Activated naive CD4-positive, alpha-beta T cell treated with anti-CD3 and anti-CD28 coated beads for 36 hours (primary cell): Measurements from ENCODE around the gene ADAMTSL2. TPM values are rescaled to one million over a fixed set of nuclear protein-coding genes. Genes with fewer than 3 reads are reported as not detected.

Source experiments
- CTCF ChIA-PET: fragments of 350-600 bp; sonication (Branson Sonifier 250); formaldehyde crosslinking; loops from one replicate; lab custom pipeline; 2021; ENCODE audit warnings: antibody characterized with exemption; lab: Charles Lee
- DNase-seq: peaks from one replicate; pipeline ENCODE4 v3.0.0-alpha.2; 2020
- H3K27ac Mint-ChIP-seq: one replicate; pipeline ENCODE4 v1.8.0; 2021; ENCODE audit warnings: mild to moderate bottlenecking, mixed read lengths
- H3K27me3 Mint-ChIP-seq: one replicate; pipeline ENCODE4 v1.8.0; 2021; ENCODE audit warnings: low read depth, mixed read lengths
- H3K36me3 Mint-ChIP-seq: one replicate; pipeline ENCODE4 v1.8.0; 2021; ENCODE audit warnings: low read depth, mixed read lengths
- H3K4me1 Mint-ChIP-seq: one replicate; pipeline ENCODE4 v1.8.0; 2021; ENCODE audit warnings: low read depth, mixed read lengths
- H3K4me3 Mint-ChIP-seq: one replicate; pipeline ENCODE4 v1.8.0; 2021; ENCODE audit warnings: mild to moderate bottlenecking, moderate library complexity, mixed read lengths
- H3K9me3 Mint-ChIP-seq: one replicate; pipeline ENCODE4 v1.8.0; 2021; ENCODE audit warnings: mixed read lengths
- intact Hi-C: fragments of 100-400 bp; cut with micrococcal nuclease; formaldehyde crosslinking; loops from one replicate; pipeline ENCODE4 v1.15.1; 2023
- total RNA-seq, 2 experiments: library from RNA; stranded (reverse); gene quantifications; one replicate each; pipeline ENCODE4 v1.2.3, GENCODE V29; 2021

Gene ADAMTSL2
- total RNA-seq, 2 experiments from 2014 or later: 0.14 to 0.17 TPM

DNA sequence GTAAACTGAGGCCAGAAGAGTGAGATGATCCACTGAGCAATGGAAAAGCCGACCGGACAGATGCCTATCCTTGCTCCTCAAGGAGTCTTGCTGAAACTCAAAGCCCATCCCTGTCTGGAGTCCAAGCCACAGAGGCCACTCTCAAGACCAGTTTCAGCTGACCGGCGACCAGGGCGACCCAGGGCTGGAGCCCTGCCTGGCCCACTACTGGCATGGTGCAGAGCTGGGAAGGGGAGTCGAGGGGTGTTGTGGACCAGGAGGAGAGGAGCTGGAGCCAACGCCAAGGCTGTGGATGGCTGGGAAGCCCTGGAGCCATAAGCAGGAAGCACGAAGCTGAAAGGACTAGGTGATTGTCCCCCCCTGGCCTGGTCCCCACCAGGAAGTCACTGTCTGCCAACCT, 52.5 kb downstream of the ADAMTSL2 start:
- H3K9me3 Mint-ChIP-seq: peaks cover 2% of the 10 kb centered on the region
- peaks cover 24% of the 10 kb centered on the region for H3K27me3 Mint-ChIP-seq
- CTCF ChIA-PET: interaction anchor here (0.5 kb wide), 1 partner anchor 33 kb away, joined by 4 read pairs; no protein-coding TSS in a partner anchor
- H3K36me3 Mint-ChIP-seq: no peaks in the 10 kb centered on the region
- peaks cover 9% of the 10 kb centered on the region for H3K4me1 Mint-ChIP-seq
- no peak for DNase-seq
- no peak overlapping the region for H3K4me3 Mint-ChIP-seq
- intact Hi-C loops: loop anchor here (10.0 kb wide), 1 partner anchor 118 kb away; no protein-coding TSS in a partner anchor
- no peak overlapping the region for H3K27ac Mint-ChIP-seq

DNA sequence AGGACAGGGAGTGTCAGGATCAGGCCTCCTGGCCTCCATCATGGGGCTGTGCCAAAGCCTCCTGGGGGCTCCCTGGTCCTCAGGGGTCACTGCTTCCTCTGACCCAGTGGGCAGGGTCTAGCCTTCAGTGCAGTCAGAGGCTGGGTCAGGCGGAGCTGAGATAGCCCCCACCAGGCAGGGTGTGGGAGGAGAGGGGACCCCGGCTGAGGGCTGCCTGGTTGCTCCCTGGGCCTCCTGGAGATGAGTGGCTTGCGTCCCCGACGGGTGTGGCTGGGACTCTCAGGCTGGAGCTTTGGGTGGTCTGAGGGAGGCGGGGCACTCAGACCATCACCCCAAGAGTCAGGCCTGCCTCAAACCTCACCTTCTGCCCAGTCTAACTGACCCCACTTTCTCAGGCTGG, 53.0 kb downstream of the ADAMTSL2 start:
- Mint-ChIP-seq H3K27ac (no peak overlapping the region), H3K4me3 (no peak overlapping the region), H3K27me3 (peaks cover 20% of the 10 kb centered on the region), H3K4me1 (peaks cover 9% of the 10 kb centered on the region), H3K9me3 (peaks cover 2% of the 10 kb centered on the region), H3K36me3 (no peaks in the 10 kb centered on the region)
- intact Hi-C loops: loop anchor here (10.0 kb wide), 1 partner anchor 117 kb away; no protein-coding TSS in a partner anchor
- CTCF ChIA-PET: interaction anchor here (0.5 kb wide), 1 partner anchor 33 kb away, joined by 4 read pairs; no protein-coding TSS in a partner anchor
- DNase-seq: no peak

DNA sequence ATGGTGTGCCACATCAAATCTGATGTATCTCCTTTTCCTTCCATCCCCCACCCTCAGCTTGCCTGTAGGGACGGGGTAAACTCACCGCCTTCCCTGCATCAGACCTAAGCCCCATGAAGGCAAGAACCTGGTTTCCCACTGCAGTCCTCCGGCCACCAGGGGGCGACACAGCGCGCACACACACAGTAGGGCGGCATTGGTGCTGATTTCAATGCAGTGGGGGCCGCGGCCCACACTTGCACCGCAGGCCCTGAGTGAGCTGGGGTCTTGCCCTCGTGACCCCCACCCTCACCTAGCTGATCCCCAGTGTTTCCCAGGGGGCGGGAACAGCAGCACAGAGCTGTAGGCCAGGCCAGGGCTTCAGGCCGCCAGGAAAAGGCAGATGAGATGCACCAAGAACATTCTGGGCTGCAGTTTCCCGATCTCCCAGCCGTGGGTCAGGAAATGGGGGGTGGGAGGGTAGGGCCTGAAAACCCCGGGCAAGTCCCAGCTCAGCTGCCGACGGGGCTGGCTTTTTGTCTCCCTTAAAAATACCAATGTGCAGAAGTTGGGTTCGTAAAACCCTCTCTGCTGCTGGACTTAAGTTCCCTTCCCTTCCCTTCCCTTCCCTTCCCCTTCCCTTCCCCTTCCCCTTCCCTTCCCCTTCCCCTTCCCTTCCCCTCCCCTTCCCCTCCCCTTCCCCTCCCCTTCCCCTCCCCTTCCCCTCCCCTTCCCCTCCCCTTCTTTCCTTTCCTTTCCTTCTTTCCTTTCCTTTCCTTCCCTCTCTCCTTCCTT, 55.1 kb downstream of the ADAMTSL2 start:
- intact Hi-C loops: loop anchor here (10.0 kb wide), 2 partner anchors 115 to 405 kb away; partner anchors contain the start of gene VAV2
- peak; percentile 63 for DNase-seq

DNA sequence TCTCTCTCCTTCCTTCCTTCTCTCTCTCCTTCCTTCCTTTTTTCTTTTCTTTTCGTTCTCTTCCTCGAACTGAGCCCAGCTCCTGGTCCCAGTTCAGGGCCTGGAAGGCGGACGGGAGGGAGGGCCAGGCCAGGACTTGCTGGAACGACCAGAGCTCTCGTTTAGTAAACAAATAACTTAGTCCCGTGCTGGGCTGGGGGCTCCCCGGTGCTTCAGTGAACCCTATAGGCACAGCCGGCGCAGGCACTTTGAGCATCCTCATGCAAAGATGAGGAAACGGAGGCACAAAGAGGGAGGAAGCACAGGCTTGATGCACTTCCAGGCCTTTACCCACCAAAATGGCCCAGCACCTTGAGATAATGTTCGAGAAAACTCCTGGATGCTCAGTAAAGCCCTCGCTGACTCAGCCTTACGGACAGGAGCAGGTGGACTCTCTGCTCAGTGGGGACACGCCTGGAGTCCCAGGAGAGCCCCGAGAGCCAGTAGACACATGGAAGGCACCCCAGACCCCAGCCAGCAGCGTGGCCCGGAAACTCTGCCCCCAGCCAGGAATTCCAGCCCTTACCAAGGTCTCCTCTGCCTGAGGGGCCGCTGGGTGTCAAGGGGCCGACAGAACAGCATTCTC, 55.8 kb downstream of the ADAMTSL2 start:
- peaks cover 2% of the 10 kb centered on the region for H3K9me3 Mint-ChIP-seq
- H3K27me3 Mint-ChIP-seq: peaks cover 6% of the 10 kb centered on the region
- intact Hi-C loops: loop anchor here (10.0 kb wide), 1 partner anchor 404 kb away; the partner anchor contains the start of gene VAV2
- no peak overlapping the region for H3K27ac Mint-ChIP-seq
- H3K4me1 Mint-ChIP-seq: peaks cover 3% of the 10 kb centered on the region
- CTCF ChIA-PET: interaction anchor here (0.6 to 3.4 kb wide), 17 partner anchors 9 to 1492 kb away, joined by 3 to 14 read pairs (median 3); partner anchors contain the start of gene SARDH
- H3K4me3 Mint-ChIP-seq: no peak overlapping the region
- no peaks in the 10 kb centered on the region for H3K36me3 Mint-ChIP-seq
- DNase-seq: no peak

More for the DNA sequence above, 55.1 kb downstream of the ADAMTSL2 start:
- Mint-ChIP-seq H3K9me3 (peaks cover 2% of the 10 kb centered on the region), H3K27ac (no peak overlapping the region), H3K36me3 (no peaks in the 10 kb centered on the region), H3K4me3 (no peak overlapping the region), H3K4me1 (peaks cover 6% of the 10 kb centered on the region), H3K27me3 (peaks cover 9% of the 10 kb centered on the region)
- CTCF ChIA-PET: interaction anchor here (0.6 to 3.4 kb wide), 24 partner anchors 9 to 1759 kb away, joined by 3 to 14 read pairs (median 3); partner anchors contain the start of gene SARDH

DNA sequence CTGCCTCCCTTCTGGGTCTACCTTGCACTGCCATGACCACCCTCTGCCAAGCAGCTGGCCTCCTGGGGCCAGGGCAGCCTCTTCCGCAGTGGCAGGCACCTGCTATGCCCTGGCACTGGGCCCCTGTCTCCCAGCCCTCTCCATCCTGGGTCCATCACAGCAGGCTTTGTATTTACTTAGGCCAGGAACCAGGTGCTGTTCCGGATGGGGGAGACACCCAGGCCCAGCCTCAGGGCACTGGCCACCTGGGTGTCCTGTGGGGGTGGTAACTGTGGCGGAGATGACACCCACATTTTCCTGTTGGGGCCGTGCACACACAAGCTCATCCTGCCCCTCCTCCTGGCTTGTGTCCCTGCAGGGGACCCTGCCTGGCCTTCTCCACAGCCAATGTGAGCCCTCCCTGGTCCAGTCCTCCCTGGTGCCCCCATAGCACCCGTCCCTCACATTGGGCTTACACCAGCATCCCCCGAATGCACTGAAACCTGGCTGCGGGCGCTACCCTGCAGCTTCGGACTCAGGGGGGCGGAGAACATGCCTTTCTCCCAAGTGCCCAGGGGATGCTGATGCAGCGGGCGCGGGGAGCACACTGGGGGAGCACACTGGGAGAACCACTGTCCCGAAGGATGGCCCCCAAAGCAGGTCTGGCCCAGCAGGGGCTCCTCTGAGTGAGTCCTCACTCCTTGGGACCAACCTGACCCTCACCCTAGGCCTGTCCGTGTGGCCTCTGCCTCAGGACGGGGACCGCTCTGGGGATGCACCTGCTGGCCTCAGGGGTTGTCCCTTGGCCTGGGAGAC, 56.8 kb downstream of the ADAMTSL2 start:
- Mint-ChIP-seq H3K4me1 (no peaks in the 10 kb centered on the region), H3K27ac (no peak overlapping the region), H3K27me3 (no peaks in the 10 kb centered on the region), H3K9me3 (peaks cover 2% of the 10 kb centered on the region), H3K4me3 (no peak overlapping the region), H3K36me3 (no peaks in the 10 kb centered on the region)
- intact Hi-C loops: loop anchor here (10.0 kb wide), 1 partner anchor 403 kb away; the partner anchor contains the start of gene VAV2
- CTCF ChIA-PET: interaction anchor here (0.9 to 3.4 kb wide), 3 partner anchors 45 to 134 kb away, joined by 3 to 14 read pairs (median 8); partner anchors contain the start of gene DBH
- no peak for DNase-seq

DNA sequence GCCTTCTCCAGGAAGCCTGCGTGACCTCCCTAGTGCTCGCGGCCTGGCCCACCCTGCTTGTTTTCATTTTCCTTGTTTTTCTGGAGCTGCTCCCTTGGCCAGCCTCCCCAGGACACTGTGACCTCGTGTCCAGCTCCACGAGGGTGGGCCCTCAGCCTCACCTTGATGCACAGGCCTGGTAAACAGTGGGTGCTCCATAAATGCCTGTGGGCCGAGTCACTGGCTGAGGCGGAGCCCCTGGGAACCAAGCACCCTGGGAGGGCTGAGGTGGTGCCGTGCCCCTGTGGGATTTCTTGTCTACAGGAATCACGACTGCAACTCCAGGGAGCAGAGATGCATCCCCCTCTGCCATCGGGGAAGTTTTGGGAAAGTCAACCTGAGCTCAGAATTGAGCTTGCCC, 57.5 kb downstream of the ADAMTSL2 start:
- H3K27me3 Mint-ChIP-seq: no peaks in the 10 kb centered on the region
- H3K9me3 Mint-ChIP-seq: peaks cover 5% of the 10 kb centered on the region
- no peak for DNase-seq
- intact Hi-C loops: loop anchor here (2.0 to 10.0 kb wide), 2 partner anchors 135 to 403 kb away; partner anchors contain the start of gene VAV2
- no peak overlapping the region for H3K4me3 Mint-ChIP-seq
- H3K36me3 Mint-ChIP-seq: peaks cover 1% of the 10 kb centered on the region
- H3K4me1 Mint-ChIP-seq: no peaks in the 10 kb centered on the region
- H3K27ac Mint-ChIP-seq: no peak overlapping the region
- CTCF ChIA-PET: interaction anchor here (0.7 to 1.5 kb wide), 3 partner anchors 118 to 134 kb away, joined by 3 to 7 read pairs (median 5); no protein-coding TSS in a partner anchor

DNA sequence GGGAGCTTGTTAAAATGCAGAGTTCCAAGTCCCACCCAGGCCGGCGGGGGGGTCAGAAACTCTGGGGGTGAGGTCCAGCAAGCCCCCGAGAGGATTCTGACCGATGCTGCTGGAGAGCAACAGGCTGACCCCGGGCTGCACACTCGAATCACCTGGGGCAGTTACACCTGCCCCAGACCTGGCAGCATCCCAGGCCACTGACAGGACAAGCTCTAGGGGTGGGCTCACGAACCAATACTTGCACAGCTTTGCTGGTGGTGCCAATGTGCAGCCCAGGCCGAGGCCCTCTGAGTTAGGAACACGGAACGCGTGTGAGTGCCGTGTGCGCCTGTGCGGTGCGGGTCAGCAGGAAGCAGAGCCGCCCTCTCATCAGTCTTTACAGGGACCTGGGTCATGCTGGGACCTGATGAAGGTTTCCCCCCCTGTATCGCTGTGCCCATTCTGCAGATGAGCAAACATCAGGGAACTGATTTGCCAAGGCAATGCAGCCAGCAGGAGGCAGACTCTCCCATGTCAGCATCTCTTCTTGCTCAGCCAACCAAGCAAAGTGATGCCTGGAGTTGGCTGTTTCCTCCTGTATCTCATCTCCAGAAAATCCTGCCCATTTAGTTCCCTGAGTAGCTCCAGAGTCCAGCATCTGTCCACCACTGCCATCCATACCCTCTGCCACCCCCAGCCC, 58.4 kb downstream of the ADAMTSL2 start:
- Mint-ChIP-seq H3K4me3 (no peak overlapping the region), H3K9me3 (peaks cover 13% of the 10 kb centered on the region), H3K27me3 (no peaks in the 10 kb centered on the region), H3K36me3 (peaks cover 4% of the 10 kb centered on the region), H3K4me1 (no peaks in the 10 kb centered on the region), H3K27ac (no peak overlapping the region)
- DNase-seq: peak; percentile 49
- CTCF ChIA-PET: interaction anchor here (0.6 to 1.5 kb wide), 5 partner anchors 117 to 401 kb away, joined by 3 to 7 read pairs (median 3); no protein-coding TSS in a partner anchor
- intact Hi-C loops: loop anchor here (2.0 to 10.0 kb wide), 2 partner anchors 134 to 402 kb away; partner anchors contain the start of gene VAV2

DNA sequence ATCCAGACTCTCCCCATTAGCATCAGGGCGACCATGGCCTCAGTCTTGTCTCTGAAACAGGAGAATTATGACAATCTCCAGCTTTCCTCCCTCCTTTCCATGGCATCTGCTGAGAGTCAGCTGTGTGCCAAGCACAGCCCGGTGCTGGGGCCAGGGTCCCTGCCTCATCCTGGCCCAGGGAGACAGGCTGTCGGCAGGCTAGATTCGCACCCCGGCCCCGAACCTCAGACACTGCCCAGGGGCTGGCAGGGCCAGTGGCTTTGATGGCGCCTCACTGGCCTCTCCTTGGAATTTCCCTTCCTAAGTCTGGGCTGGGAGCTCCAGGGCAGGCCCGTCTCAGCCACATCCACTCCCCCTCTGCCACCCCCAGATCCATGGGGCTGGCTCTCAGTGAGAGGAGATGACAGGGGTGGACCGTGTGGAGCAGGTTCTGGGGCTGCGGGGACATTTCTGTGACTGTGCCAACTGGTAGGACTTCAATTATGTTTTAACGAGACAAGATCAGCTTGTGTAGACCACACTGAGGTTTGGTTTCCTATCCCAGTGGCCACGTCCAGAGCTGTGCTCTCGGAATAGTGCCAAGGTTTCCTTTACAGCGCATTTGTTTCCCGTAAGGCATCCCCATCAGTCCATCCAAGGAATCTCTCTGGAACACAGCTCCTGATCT, 59.2 kb downstream of the ADAMTSL2 start:
- peaks cover 4% of the 10 kb centered on the region for H3K36me3 Mint-ChIP-seq
- H3K27me3 Mint-ChIP-seq: no peaks in the 10 kb centered on the region
- CTCF ChIA-PET: interaction anchor here (0.6 to 1.5 kb wide), 3 partner anchors 133 to 400 kb away, joined by 3 to 7 read pairs (median 3); no protein-coding TSS in a partner anchor

DNA sequence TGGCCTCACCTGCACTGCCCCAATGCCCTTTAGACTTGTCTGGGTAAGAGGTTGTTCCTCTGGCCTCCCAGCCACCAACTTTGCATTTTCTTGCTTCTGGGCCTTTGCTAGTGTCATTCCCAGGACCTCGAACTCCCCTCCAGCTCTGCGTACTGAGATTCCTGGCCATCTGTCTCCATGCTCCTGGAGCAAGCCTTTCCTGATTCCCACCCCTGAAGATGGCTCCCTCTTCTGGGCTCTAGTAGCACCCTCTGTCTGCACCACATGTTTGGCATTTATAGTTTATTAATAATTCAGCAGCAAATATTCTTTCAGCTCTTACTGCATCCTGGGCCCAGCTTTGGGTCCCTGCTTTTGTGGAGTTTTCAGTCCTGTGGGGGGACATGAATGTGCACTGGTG, 59.8 kb downstream of the ADAMTSL2 start:
- no peak overlapping the region for H3K27ac Mint-ChIP-seq

More for the DNA sequence above, 59.2 kb downstream of the ADAMTSL2 start:
- Mint-ChIP-seq H3K4me3 (no peak overlapping the region), H3K4me1 (no peaks in the 10 kb centered on the region), H3K27ac (no peak overlapping the region), H3K9me3 (peaks cover 15% of the 10 kb centered on the region)
- intact Hi-C loops: loop anchor here (2.0 to 10.0 kb wide), 2 partner anchors 133 to 401 kb away; partner anchors contain the start of gene VAV2
- DNase-seq: no peak

DNA sequence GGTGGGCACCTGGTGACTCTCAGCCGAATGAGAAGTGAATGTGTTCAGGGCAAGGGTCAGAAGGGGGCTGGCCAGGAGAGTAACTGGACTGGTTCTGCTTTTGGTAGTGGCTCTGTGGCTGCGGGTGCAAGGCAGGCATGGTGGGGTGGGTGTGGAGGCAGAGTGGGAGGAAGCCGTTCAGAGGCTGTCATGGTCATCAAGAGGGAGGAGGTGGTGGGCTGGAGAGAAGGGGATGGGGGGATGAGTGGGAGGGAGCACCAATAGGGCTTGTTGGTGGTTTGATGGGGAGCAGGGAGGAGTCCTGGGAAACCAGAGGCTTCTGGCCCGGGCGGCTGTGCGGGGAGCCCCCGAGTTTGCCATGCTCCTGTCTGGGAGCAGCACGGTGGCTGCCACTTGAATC, 61.4 kb downstream of the ADAMTSL2 start:
- Mint-ChIP-seq H3K9me3 (peaks cover 15% of the 10 kb centered on the region), H3K27me3 (no peaks in the 10 kb centered on the region), H3K27ac (no peak overlapping the region), H3K4me3 (no peak overlapping the region), H3K36me3 (peaks cover 4% of the 10 kb centered on the region), H3K4me1 (no peaks in the 10 kb centered on the region)
- intact Hi-C loops: loop anchor here (10.0 kb wide), 1 partner anchor 399 kb away; the partner anchor contains the start of gene VAV2
- no peak for DNase-seq
- CTCF ChIA-PET: no interaction called here

More for the DNA sequence above, 59.8 kb downstream of the ADAMTSL2 start:
- Mint-ChIP-seq H3K4me3 (no peak overlapping the region), H3K36me3 (peaks cover 4% of the 10 kb centered on the region), H3K9me3 (peaks cover 15% of the 10 kb centered on the region), H3K4me1 (no peaks in the 10 kb centered on the region), H3K27me3 (no peaks in the 10 kb centered on the region)
- DNase-seq: no peak
- CTCF ChIA-PET: no interaction called here
- intact Hi-C loops: loop anchor here (10.0 kb wide), 1 partner anchor 400 kb away; the partner anchor contains the start of gene VAV2
